MM.1S (cell line): ENCODE data around the gene EIF2B2.

Experiments
- EZH2 ChIP-seq: fragments of 300-600 bp; sonication (generic); optimal IDR thresholded peaks from 2 replicates; pipeline ENCODE3; 2017; ENCODE audit warnings: low read depth, mild to moderate bottlenecking, antibody characterized with exemption, low read length, mixed read lengths
- TF ChIP-seq, protein P1 (sequence below): fragments of 300-600 bp; sonication (generic); IDR thresholded peaks from 2 replicates; pipeline ENCODE4 v1.5.1; 2016; ENCODE audit warnings: antibody characterized with exemption, low read length, mixed read lengths

DNA sequence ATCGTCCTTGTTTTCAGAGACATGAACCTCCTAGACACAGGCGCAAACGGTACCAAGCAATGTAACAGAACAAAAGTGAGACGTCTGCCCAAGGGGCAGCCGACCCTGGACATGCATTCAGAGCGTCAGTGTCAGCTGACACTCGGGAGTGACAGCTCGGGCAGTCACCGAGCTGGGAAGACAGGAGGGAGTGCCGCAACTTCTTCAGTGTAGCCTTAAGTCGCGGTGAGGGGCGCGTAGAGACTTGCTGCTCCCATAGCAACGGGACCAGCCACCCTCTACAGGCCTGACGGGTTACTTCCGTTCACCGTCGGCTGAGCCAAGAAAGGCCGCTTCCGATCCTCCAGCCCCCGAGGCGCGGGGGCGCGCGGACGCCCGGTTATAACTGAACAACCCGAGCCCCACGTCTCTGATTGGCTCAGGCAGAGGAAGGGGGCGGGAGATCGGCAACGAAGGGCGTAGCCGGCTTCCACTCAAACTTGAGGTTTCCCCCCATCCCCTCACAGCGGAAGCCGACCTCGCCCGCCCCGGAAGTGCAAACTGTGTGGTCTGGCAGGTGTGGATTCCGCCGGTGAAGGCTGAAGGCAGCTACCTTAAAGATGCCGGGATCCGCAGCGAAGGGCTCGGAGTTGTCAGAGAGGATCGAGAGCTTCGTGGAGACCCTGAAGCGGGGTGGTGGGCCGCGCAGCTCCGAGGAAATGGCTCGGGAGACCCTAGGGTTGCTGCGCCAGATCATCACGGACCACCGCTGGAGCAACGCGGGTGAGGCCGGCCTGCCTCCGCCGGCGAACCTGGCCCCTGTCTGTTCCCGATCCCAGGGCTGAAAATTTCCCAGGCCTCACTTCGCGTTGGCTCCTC lies at the start of gene EIF2B2:
- TF ChIP-seq, protein P1, sequence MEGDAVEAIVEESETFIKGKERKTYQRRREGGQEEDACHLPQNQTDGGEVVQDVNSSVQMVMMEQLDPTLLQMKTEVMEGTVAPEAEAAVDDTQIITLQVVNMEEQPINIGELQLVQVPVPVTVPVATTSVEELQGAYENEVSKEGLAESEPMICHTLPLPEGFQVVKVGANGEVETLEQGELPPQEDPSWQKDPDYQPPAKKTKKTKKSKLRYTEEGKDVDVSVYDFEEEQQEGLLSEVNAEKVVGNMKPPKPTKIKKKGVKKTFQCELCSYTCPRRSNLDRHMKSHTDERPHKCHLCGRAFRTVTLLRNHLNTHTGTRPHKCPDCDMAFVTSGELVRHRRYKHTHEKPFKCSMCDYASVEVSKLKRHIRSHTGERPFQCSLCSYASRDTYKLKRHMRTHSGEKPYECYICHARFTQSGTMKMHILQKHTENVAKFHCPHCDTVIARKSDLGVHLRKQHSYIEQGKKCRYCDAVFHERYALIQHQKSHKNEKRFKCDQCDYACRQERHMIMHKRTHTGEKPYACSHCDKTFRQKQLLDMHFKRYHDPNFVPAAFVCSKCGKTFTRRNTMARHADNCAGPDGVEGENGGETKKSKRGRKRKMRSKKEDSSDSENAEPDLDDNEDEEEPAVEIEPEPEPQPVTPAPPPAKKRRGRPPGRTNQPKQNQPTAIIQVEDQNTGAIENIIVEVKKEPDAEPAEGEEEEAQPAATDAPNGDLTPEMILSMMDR: no peak
- TF ChIP-seq EZH2: no peak
